HCT116 (cell line): ENCODE measurements around the gene NF2. TPM values are rescaled to one million over a fixed set of nuclear protein-coding genes. Genes with fewer than 3 reads are reported as not detected.

Source experiments
- ATAC-seq: fragments of 200-7000 bp; cut with Tn5 transposase; 2 replicates; pipeline ENCODE4 v1.9.1; 2020; ENCODE audit warnings: mild to moderate bottlenecking, moderate library complexity
- BruUV-seq: library from RNA; stranded (reverse); fragments of 400-500 nt; replicated peaks from 2 replicates; lab custom pipeline; 2021; lab: Mats Ljungman, UMichigan
- CTCF ChIA-PET: fragments of 300-600 bp; sonication (Branson Sonifier 250); formaldehyde crosslinking; loops from one replicate; lab custom pipeline; 2021; ENCODE audit warnings: antibody characterized with exemption; lab: Charles Lee
- POLR2A ChIA-PET: fragments of 300-600, 350-600 bp; sonication (Branson Sonifier 250); formaldehyde crosslinking; loops from one replicate; lab custom pipeline; 2021; ENCODE audit warnings: antibody characterized with exemption; lab: Charles Lee
- RAD21 ChIA-PET, 2 experiments: fragments of 300-600 bp; sonication (Branson Sonifier 250); formaldehyde crosslinking; loops; one replicate each; lab custom pipeline; 2023; ENCODE audit warnings: low total read pairs in 2 of 2; ENCODE audit not compliant: uncharacterized antibody in 2 of 2, unreplicated experiment in 2 of 2, low non-redundant PET in 1 of 2; lab: Charles Lee
- DNase-seq: peaks from one replicate; pipeline ENCODE4 v3.0.0-alpha.2; 2010; ENCODE audit warnings: low read depth, low spot score
- H2AFZ ChIP-seq: fragments of 200-600 bp; shearing (Covaris generic), sonication (generic); 2 replicates; pipeline ENCODE4 v1.6.1; 2017; ENCODE audit warnings: low read depth, mixed run types, mixed read lengths, antibody characterized with exemption, low read length; ENCODE audit not compliant: poor library complexity, severe bottlenecking
- H3K27ac ChIP-seq: 2 replicates; pipeline ENCODE4 v1.5.1; 2012; ENCODE audit warnings: low read depth, low read length
- H3K27me3 ChIP-seq: fragments of 200-600 bp; sonication (generic); 2 replicates; pipeline ENCODE4 v1.6.1; 2016; ENCODE audit warnings: mixed run types, low read length, mixed read lengths; ENCODE audit not compliant: insufficient read depth
- H3K36me3 ChIP-seq, 2 experiments: fragments of 200-500 bp in 1 of 2; fragments of 200-600 bp in 1 of 2; sonication (Bioruptor generic) in 1 of 2; sonication (generic) in 1 of 2; 2 replicates each; pipeline versions ENCODE4 v1.5.1 to v1.6.1; 2014 to 2016; ENCODE audit warnings: low read length in 2 of 2, inconsistent platforms in 1 of 2, mixed read lengths in 1 of 2, mixed run types in 1 of 2; ENCODE audit not compliant: insufficient read depth in 2 of 2, control insufficient read depth in 1 of 2
- H3K4me1 ChIP-seq, 2 experiments: fragments of 200-600 bp in 1 of 2; sonication (generic) in 1 of 2; 2 replicates each; pipeline versions ENCODE4 v1.5.1 to v1.6.1; 2012 to 2017; ENCODE audit warnings: low read length in 2 of 2, inconsistent platforms in 1 of 2, mild to moderate bottlenecking in 1 of 2, mixed read lengths in 1 of 2, mixed run types in 1 of 2, moderate library complexity in 1 of 2; ENCODE audit not compliant: insufficient read depth in 2 of 2, control insufficient read depth in 1 of 2
- H3K4me2 ChIP-seq: fragments of 200-600 bp; sonication (generic); 2 replicates; pipeline ENCODE4 v1.6.1; 2017; ENCODE audit warnings: mixed run types, low read length, mixed read lengths
- H3K4me3 ChIP-seq, 2 experiments: fragments of 200-600 bp in 1 of 2; sonication (generic) in 1 of 2; replicated peaks in 1 of 2; 2 replicates each; pipeline ENCODE4 v1.5.1; 2011 to 2016; ENCODE audit warnings: low read length in 2 of 2, control low read depth in 1 of 2, low read depth in 1 of 2, mild to moderate bottlenecking in 1 of 2, mixed read lengths in 1 of 2, mixed run types in 1 of 2
- H3K79me2 ChIP-seq: fragments of 200-600 bp; sonication (generic); 2 replicates; pipeline ENCODE4 v1.6.1; 2017; ENCODE audit warnings: mild to moderate bottlenecking, mixed run types, low read length, moderate library complexity, mixed read lengths; ENCODE audit not compliant: insufficient read depth
- H3K9ac ChIP-seq: fragments of 200-600 bp; sonication (generic); 2 replicates; pipeline ENCODE4 v1.6.1; 2016; ENCODE audit warnings: low read length, mixed read lengths
- H3K9me2 ChIP-seq: fragments of 200-600 bp; sonication (generic), shearing (Covaris generic); 2 replicates; pipeline ENCODE4 v1.6.1; 2017; ENCODE audit warnings: mixed run types, mild to moderate bottlenecking, moderate library complexity; ENCODE audit not compliant: insufficient read depth
- H3K9me3 ChIP-seq, 2 experiments: fragments of 200-500 bp in 1 of 2; fragments of 200-600 bp in 1 of 2; sonication (Bioruptor generic) in 1 of 2; sonication (generic) in 1 of 2; 2 replicates each; pipeline ENCODE4 v1.6.1; 2014 to 2017; ENCODE audit warnings: low read length in 2 of 2, mixed read lengths in 2 of 2, inconsistent platforms in 1 of 2, low read depth in 1 of 2, mild to moderate bottlenecking in 1 of 2, mixed run types in 1 of 2, moderate library complexity in 1 of 2; ENCODE audit not compliant: control insufficient read depth in 1 of 2, insufficient read depth in 1 of 2
- H4K20me1 ChIP-seq: fragments of 200-600 bp; sonication (generic), shearing (Covaris generic); 2 replicates; pipeline ENCODE4 v1.6.1; 2017; ENCODE audit warnings: mixed run types, mild to moderate bottlenecking, moderate library complexity; ENCODE audit not compliant: insufficient read depth
- CBX3 ChIP-seq: IDR thresholded peaks from 2 replicates; pipeline ENCODE4 v1.6.1; 2012; ENCODE audit warnings: low read depth
- CEBPB ChIP-seq: IDR thresholded peaks from 2 replicates; pipeline ENCODE4 v1.6.1; 2012; ENCODE audit warnings: low read depth
- MAX ChIP-seq: IDR thresholded peaks from 2 replicates; pipeline ENCODE4 v1.6.1; 2012
- POLR2A ChIP-seq: IDR thresholded peaks from 2 replicates; pipeline ENCODE4 v1.7.0; 2011; ENCODE audit warnings: borderline replicate concordance; ENCODE audit not compliant: insufficient read depth, insufficient read length; ENCODE audit errors: extremely low read depth
- SIN3A ChIP-seq: IDR thresholded peaks from 2 replicates; pipeline ENCODE4 v1.6.1; 2012; ENCODE audit warnings: low read depth
- YY1 ChIP-seq: IDR thresholded peaks from 2 replicates; pipeline ENCODE4 v1.6.1; 2011; ENCODE audit warnings: low read length, low read depth, moderate library complexity, mild to moderate bottlenecking; ENCODE audit not compliant: insufficient replicate concordance; ENCODE audit errors: extremely low read depth
- intact Hi-C: fragments of 100-400 bp; cut with micrococcal nuclease; formaldehyde crosslinking; loops from 2 replicates; pipeline ENCODE4 v1.10.0; 2022
- total RNA-seq: library from RNA; stranded (reverse); gene quantifications from one replicate; pipeline ENCODE4 v1.2.1, GENCODE V29; 2021; ENCODE audit not compliant: unreplicated experiment

NF2 gene
- total RNA-seq, 1 experiment from 2014 or later = 70.2 TPM

GRCh38 chr22:29578462-29579200 is 24.8 kb upstream of the NF2 start:
- H3K9ac ChIP-seq = no peak overlapping the region
- no peak overlapping the region for H3K27ac ChIP-seq
- peaks cover 11 to 17% of the 10 kb centered on the region in 2 experiments for H3K4me1 ChIP-seq
- no TSS peak for BruUV-seq
- intact Hi-C loops = no loop called here
- TF ChIP-seq CEBPB (no peak), SIN3A (no peak), CBX3 (no peak), MAX (no peak), POLR2A (no peak)
- H3K4me2 ChIP-seq = no peak overlapping the region
- H3K4me3 ChIP-seq = no peak overlapping the region
- no peaks in the 10 kb centered on the region for H3K27me3 ChIP-seq
- ATAC-seq (no peak), DNase-seq (no peak)
- peaks cover 0 to 3% of the 10 kb centered on the region in 2 experiments; a peak in 2 of 4 replicates for H3K36me3 ChIP-seq
- RAD21 ChIA-PET = no interaction called here
- peaks cover 14% of the 10 kb centered on the region; the same call in 1 of the 2 replicates for H3K79me2 ChIP-seq
- H4K20me1 ChIP-seq = no peaks in the 10 kb centered on the region
- POLR2A ChIA-PET = no interaction called here
- H2AFZ ChIP-seq = no peak overlapping the region
- CTCF ChIA-PET = no interaction called here
- H3K9me2 ChIP-seq = no peaks in the 10 kb centered on the region
- H3K9me3 ChIP-seq = no peaks in the 10 kb centered on the region

GRCh38 chr22:29580200-29580810 is 23.1 kb upstream of the NF2 start:
- H3K4me1 ChIP-seq = peaks cover 11 to 17% of the 10 kb centered on the region in 2 experiments
- ChIA-PET POLR2A (no interaction called here), CTCF (interaction anchor here (1.4 kb wide), 1 partner anchor 508 kb away, joined by 3 read pairs; no protein-coding TSS in a partner anchor), RAD21 (no interaction called here)
- H3K27me3 ChIP-seq = no peaks in the 10 kb centered on the region
- no peak for TF ChIP-seq YY1
- peaks cover 14% of the 10 kb centered on the region; the same call in 1 of the 2 replicates for H3K79me2 ChIP-seq
- peak overlapping the region; percentile 88 for H3K9ac ChIP-seq
- H3K4me2 ChIP-seq = peak overlapping the region; percentile 96
- peaks cover 0 to 3% of the 10 kb centered on the region in 2 experiments; a peak in 1 of 4 replicates for H3K36me3 ChIP-seq
- no peaks in the 10 kb centered on the region for H3K9me3 ChIP-seq
- H3K27ac ChIP-seq = peak overlapping the region; percentile 73
- intact Hi-C loops = no loop called here
- H2AFZ ChIP-seq = no peak overlapping the region
- TSS peak; percentile 59 for BruUV-seq
- no peaks in the 10 kb centered on the region for H3K9me2 ChIP-seq
- no peak for DNase-seq
- peak; percentile 31 for ATAC-seq
- peak overlapping the region; percentile 93 to 97 for H3K4me3 ChIP-seq
- H4K20me1 ChIP-seq = no peaks in the 10 kb centered on the region
